ENCODE data around the gene SHISA4. TPM values are rescaled to one million over a fixed set of nuclear protein-coding genes. Genes with fewer than 3 reads are reported as not detected.

SHISA4 gene
- total RNA-seq, 1 experiment from 2014 or later = 3.0 TPM

- H3K27ac Mint-ChIP-seq (ENCODE audit: unreplicated experiment) = no peak overlapping the region
- no peak for DNase-seq
- POLR2A ChIA-PET = interaction anchor here (1.0 kb wide), 1 partner anchor 116 kb away, joined by 3 read pairs; no protein-coding TSS in a partner anchor
- no peaks in the 10 kb centered on the region for H3K9me3 Mint-ChIP-seq (ENCODE audit: unreplicated experiment)
- no peaks in the 10 kb centered on the region for H3K27me3 ChIP-seq (replicated peaks; ENCODE audit: control insufficient read depth, insufficient read depth, low read length)
- no peaks in the 10 kb centered on the region for H3K4me1 ChIP-seq
- intact Hi-C loops (cut with micrococcal nuclease; ENCODE audit: unreplicated experiment) = no loop called here
- no peaks in the 10 kb centered on the region for H3K27me3 Mint-ChIP-seq (ENCODE audit: insufficient read depth, unreplicated experiment)
- BruUV-seq (replicated peaks) = no TSS peak
- H3K36me3 Mint-ChIP-seq (ENCODE audit: insufficient read depth, unreplicated experiment) = no peaks in the 10 kb centered on the region
- peaks cover 6% of the 10 kb centered on the region for H3K4me1 Mint-ChIP-seq (ENCODE audit: low read depth, unreplicated experiment)
- no peak for TF ChIP-seq CTCF (IDR thresholded peaks at IDR 0.05; ENCODE audit: insufficient read depth in 1 of 2, low read depth in 1 of 2, low read length in 1 of 2, severe bottlenecking in 1 of 2, unreplicated experiment in 1 of 2)
- CTCF ChIA-PET = interaction anchor here (0.6 kb wide), 1 partner anchor 55 kb away, joined by 3 read pairs; no protein-coding TSS in a partner anchor
- H3K9me3 ChIP-seq = no peaks in the 10 kb centered on the region
- no peak overlapping the region for H3K4me3 Mint-ChIP-seq (ENCODE audit: unreplicated experiment)
- H3K36me3 ChIP-seq (ENCODE audit: control insufficient read depth, insufficient read depth, low read length) = no peaks in the 10 kb centered on the region
- H3K4me3 ChIP-seq (ENCODE audit: low read depth, low read length) = no peak overlapping the region
Observed at GRCh38 chr1:201891451-201892045, 2.9 kb downstream of the SHISA4 start.

GRCh38 chr1:201892211-201892610 is 3.5 kb downstream of the SHISA4 start:
- Mint-ChIP-seq H3K36me3 (ENCODE audit: insufficient read depth, unreplicated experiment) (no peaks in the 10 kb centered on the region), H3K4me1 (ENCODE audit: low read depth, unreplicated experiment) (peaks cover under 1% of the 10 kb centered on the region), H3K4me3 (ENCODE audit: unreplicated experiment) (no peak overlapping the region), H3K27me3 (ENCODE audit: insufficient read depth, unreplicated experiment) (no peaks in the 10 kb centered on the region), H3K9me3 (ENCODE audit: unreplicated experiment) (no peaks in the 10 kb centered on the region), H3K27ac (ENCODE audit: unreplicated experiment) (no peak overlapping the region)
- H3K9me3 ChIP-seq = no peaks in the 10 kb centered on the region
- H3K36me3 ChIP-seq (ENCODE audit: control insufficient read depth, insufficient read depth, low read length) = no peaks in the 10 kb centered on the region
- no peaks in the 10 kb centered on the region for H3K27me3 ChIP-seq (replicated peaks; ENCODE audit: control insufficient read depth, insufficient read depth, low read length)
- no peaks in the 10 kb centered on the region for H3K4me1 ChIP-seq
- intact Hi-C loops (cut with micrococcal nuclease; ENCODE audit: unreplicated experiment) = no loop called here
- TF ChIP-seq CTCF (IDR thresholded peaks at IDR 0.05; ENCODE audit: insufficient read depth in 1 of 2, low read depth in 1 of 2, low read length in 1 of 2, severe bottlenecking in 1 of 2, unreplicated experiment in 1 of 2) = no peak
- no peak for DNase-seq
- BruUV-seq (replicated peaks) = no TSS peak
- ChIA-PET POLR2A (interaction anchor here (1.0 kb wide), 1 partner anchor 115 kb away, joined by 3 read pairs; no protein-coding TSS in a partner anchor), CTCF (no interaction called here)
- no peak overlapping the region for H3K4me3 ChIP-seq (ENCODE audit: low read depth, low read length)

GRCh38 chr1:201893431-201893830 is 4.7 kb downstream of the SHISA4 start:
- H3K27me3 Mint-ChIP-seq (ENCODE audit: insufficient read depth, unreplicated experiment) = no peaks in the 10 kb centered on the region
- H3K27ac Mint-ChIP-seq (ENCODE audit: unreplicated experiment) = no peak overlapping the region
- H3K9me3 ChIP-seq = no peaks in the 10 kb centered on the region
- no peaks in the 10 kb centered on the region for H3K4me1 Mint-ChIP-seq (ENCODE audit: low read depth, unreplicated experiment)
- no peaks in the 10 kb centered on the region for H3K27me3 ChIP-seq (replicated peaks; ENCODE audit: control insufficient read depth, insufficient read depth, low read length)
- H3K36me3 Mint-ChIP-seq (ENCODE audit: insufficient read depth, unreplicated experiment) = no peaks in the 10 kb centered on the region
- no peaks in the 10 kb centered on the region for H3K4me1 ChIP-seq
- POLR2A ChIA-PET = no interaction called here
- H3K9me3 Mint-ChIP-seq (ENCODE audit: unreplicated experiment) = no peaks in the 10 kb centered on the region
- CTCF ChIA-PET = interaction anchor here (1.4 to 1.7 kb wide), 2 partner anchors 11 to 16 kb away, joined by 3 to 6 read pairs; no protein-coding TSS in a partner anchor
- H3K4me3 Mint-ChIP-seq (ENCODE audit: unreplicated experiment) = no peak overlapping the region
- intact Hi-C loops (cut with micrococcal nuclease; ENCODE audit: unreplicated experiment) = no loop called here
- no peak overlapping the region for H3K4me3 ChIP-seq (ENCODE audit: low read depth, low read length)
- no peak for DNase-seq
- no peaks in the 10 kb centered on the region for H3K36me3 ChIP-seq (ENCODE audit: control insufficient read depth, insufficient read depth, low read length)
- BruUV-seq (replicated peaks) = no TSS peak
- no peak for TF ChIP-seq CTCF (IDR thresholded peaks at IDR 0.05; ENCODE audit: insufficient read depth in 1 of 2, low read depth in 1 of 2, low read length in 1 of 2, severe bottlenecking in 1 of 2, unreplicated experiment in 1 of 2)

Data from Caco-2 (cell line).